NCI-H524 treated with DMSO at 0.1 percent for 48 hours (cell line): Measurements from ENCODE around the gene PES1.
"Not testable (repeated sequence)": the region's sequence is repeated elsewhere in the genome, so short reads cannot be mapped to it uniquely, and the experiment has no call there.

Experiments
- DNase-seq: peaks from one replicate; lab custom pipeline; 2025; lab: John Stamatoyannopoulos, UW

The PES1 gene

GRCh38 chr22:30609260-30610185 lies 17.8 kb upstream of the PES1 start:
- DNase-seq: no peak

GRCh38 chr22:30607939-30608338 lies 16.2 kb upstream of the PES1 start:
- no peak for DNase-seq

- no peak for DNase-seq
These were observed 15.7 kb upstream of the PES1 start for GRCh38 chr22:30607300-30607930.

- DNase-seq: peak; percentile 27
These were observed 15.0 kb upstream of the PES1 start, which contains the start of gene TCN2 for GRCh38 chr22:30606455-30607299. TCN2 (plus strand) TSS chr22:30607174; CDS start chr22:30607332, 158 bp downstream.

- no peak for DNase-seq
These were observed 13.9 kb upstream of the PES1 start for GRCh38 chr22:30605449-30606110.

- no peak for DNase-seq
These were observed 13.0 kb upstream of the PES1 start for GRCh38 chr22:30604723-30605122.

- DNase-seq: no peak
These were observed 12.1 kb upstream of the PES1 start for GRCh38 chr22:30603801-30604200.

GRCh38 chr22:30602049-30602448 lies 10.3 kb upstream of the PES1 start:
- no peak for DNase-seq

GRCh38 chr22:30601464-30601863 lies 9.8 kb upstream of the PES1 start:
- DNase-seq: no peak

- no peak for DNase-seq
These were observed 9.2 kb upstream of the PES1 start for GRCh38 chr22:30600921-30601320.

- DNase-seq: no peak
These were observed 7.3 kb upstream of the PES1 start for GRCh38 chr22:30598986-30599385.

GRCh38 chr22:30596886-30597285 lies 5.2 kb upstream of the PES1 start:
- no peak for DNase-seq

GRCh38 chr22:30596199-30596598 lies 4.5 kb upstream of the PES1 start:
- no peak for DNase-seq

- not testable (repeated sequence) for DNase-seq
These were observed 627 bp upstream of the PES1 start for GRCh38 chr22:30592360-30592713.

- no peak for DNase-seq
These were observed 521 bp downstream of the PES1 start for GRCh38 chr22:30591191-30591587.

- DNase-seq: no peak
These were observed 5.3 kb downstream of the PES1 start for GRCh38 chr22:30586414-30586813.

GRCh38 chr22:30584441-30584840 lies 7.3 kb downstream of the PES1 start:
- no peak for DNase-seq

GRCh38 chr22:30582788-30583545 lies 8.7 kb downstream of the PES1 start:
- DNase-seq: no peak

GRCh38 chr22:30582051-30582450 lies 9.7 kb downstream of the PES1 start:
- no peak for DNase-seq

GRCh38 chr22:30580896-30581295 lies 10.8 kb downstream of the PES1 start:
- no peak for DNase-seq

- DNase-seq: no peak
These were observed 13.2 kb downstream of the PES1 start for GRCh38 chr22:30578481-30578880.
